ENCODE results near the gene RREB1.

Gene RREB1

GRCh38 chr6:7126754-7127153, 19.0 kb downstream of the RREB1 start:
- TF ChIP-seq CTCF (conservative IDR thresholded peaks at IDR 0.05), result no peak

GRCh38 chr6:7127680-7128079, 19.9 kb downstream of the RREB1 start:
- no peak overlapping the region for H3K27ac ChIP-seq
- TF ChIP-seq CTCF (conservative IDR thresholded peaks at IDR 0.05), result no peak

More at GRCh38 chr6:7126754-7127153, 19.0 kb downstream of the RREB1 start:
- H3K27ac ChIP-seq, result no peak overlapping the region

GRCh38 chr6:7129360-7129759, 21.6 kb downstream of the RREB1 start:
- no peak overlapping the region for H3K27ac ChIP-seq

GRCh38 chr6:7129784-7130569, 22.2 kb downstream of the RREB1 start:
- no peak overlapping the region for H3K27ac ChIP-seq

More at GRCh38 chr6:7129360-7129759, 21.6 kb downstream of the RREB1 start:
- no peak for TF ChIP-seq CTCF (conservative IDR thresholded peaks at IDR 0.05)

GRCh38 chr6:7131390-7131789, 23.6 kb downstream of the RREB1 start:
- no peak overlapping the region for H3K27ac ChIP-seq
- TF ChIP-seq CTCF (conservative IDR thresholded peaks at IDR 0.05), result no peak

More at GRCh38 chr6:7129784-7130569, 22.2 kb downstream of the RREB1 start:
- no peak for TF ChIP-seq CTCF (conservative IDR thresholded peaks at IDR 0.05)

GRCh38 chr6:7132398-7133035, 24.8 kb downstream of the RREB1 start:
- H3K27ac ChIP-seq, result no peak overlapping the region
- TF ChIP-seq CTCF (conservative IDR thresholded peaks at IDR 0.05), result no peak

- TF ChIP-seq CTCF (conservative IDR thresholded peaks at IDR 0.05), result no peak
- no peak overlapping the region for H3K27ac ChIP-seq
These were observed 27.4 kb downstream of the RREB1 start for GRCh38 chr6:7134999-7135745.

Data from VCaP (cell line).